K562 (cell line): Measurements from ENCODE around the gene KCNQ2. TPM values are rescaled to one million over a fixed set of nuclear protein-coding genes. Genes with fewer than 3 reads are reported as not detected.

Experiments used
- ATAC-seq: fragments of 200-7000 bp; cut with Tn5 transposase; 3 replicates; pipeline ENCODE4 v1.9.1; 2020; ENCODE audit warnings: moderate library complexity
- BruUV-seq: library from RNA; stranded (reverse); fragments of 400-500 nt; replicated peaks from 2 replicates; lab custom pipeline; 2021; lab: Mats Ljungman, UMichigan
- CTCF ChIA-PET: fragments of 300-600 bp; formaldehyde crosslinking; extraction: SDS; loops from one replicate; lab custom pipeline; 2021; ENCODE audit warnings: low intra/inter-chr PET ratio; lab: Yijun Ruan, JAX
- POLR2A ChIA-PET: fragments of 300-600, 350-650 bp; sonication (Branson Sonifier 250); formaldehyde crosslinking; extraction: SDS; loops from one replicate; lab custom pipeline; 2021; ENCODE audit warnings: antibody characterized with exemption, inconsistent platforms; lab: Yijun Ruan, JAX
- DNase-seq, 4 experiments: peaks; one replicate each; pipeline versions ENCODE4 v3.0.0 to v3.0.0-alpha.2; 2011 to 2018; ENCODE audit warnings: low spot score in 3 of 4, mixed read lengths in 3 of 4; ENCODE audit errors: extremely low read depth in 1 of 4
- FAIRE-seq: peaks from 2 replicates; lab custom pipeline; 2011; peaks lifted over from hg19 to GRCh38; lab: Jason Lieb, UNC
- H2AFZ ChIP-seq: 2 replicates; pipeline ENCODE4 v1.6.0; 2011; ENCODE audit warnings: low read depth, low read length, control low read depth, inconsistent platforms
- H3K27ac ChIP-seq: fragments of 200-600 bp; 3 replicates; pipeline ENCODE4 v1.8.0; 2011; ENCODE audit warnings: low read depth, mild to moderate bottlenecking, control low read depth, inconsistent platforms, low read length, moderate library complexity, mixed read lengths; ENCODE audit errors: extremely low read depth
- H3K27me3 ChIP-seq, 2 experiments: fragments of 300-600 bp in 1 of 2; 2 replicates in 1 of 2; 3 replicates in 1 of 2; pipeline versions ENCODE4 v1.6.0 to v1.8.0; 2011; ENCODE audit warnings: inconsistent platforms in 2 of 2, low read length in 2 of 2, mild to moderate bottlenecking in 1 of 2, mixed read lengths in 1 of 2, moderate library complexity in 1 of 2; ENCODE audit not compliant: control insufficient read depth in 2 of 2, insufficient read depth in 2 of 2
- H3K36me3 ChIP-seq: fragments of 300-600 bp; 3 replicates; pipeline ENCODE4 v1.8.0; 2011; ENCODE audit warnings: mild to moderate bottlenecking, low read length, inconsistent platforms; ENCODE audit not compliant: control insufficient read depth, insufficient read depth
- H3K4me1 ChIP-seq, 2 experiments: fragments of 200-600 bp in 1 of 2; replicated peaks in 1 of 2; 2 replicates in 1 of 2; 3 replicates in 1 of 2; pipeline versions ENCODE4 v1.5.1 to v1.8.0; 2011; ENCODE audit warnings: inconsistent platforms in 2 of 2, low read length in 2 of 2, mild to moderate bottlenecking in 1 of 2, mixed read lengths in 1 of 2, moderate library complexity in 1 of 2; ENCODE audit not compliant: control insufficient read depth in 2 of 2, insufficient read depth in 2 of 2
- H3K4me2 ChIP-seq: 2 replicates; pipeline ENCODE4 v1.6.1; 2011; ENCODE audit warnings: low read length, control low read depth, inconsistent platforms, mixed read lengths; ENCODE audit not compliant: insufficient read depth
- H3K4me3 ChIP-seq: fragments of 200-600 bp; sonication (generic), shearing (Covaris generic); 2 replicates; pipeline ENCODE4 v1.5.1; 2016; ENCODE audit warnings: control low read depth, inconsistent platforms
- H3K79me2 ChIP-seq: fragments of 200-600 bp; 3 replicates; pipeline ENCODE4 v1.8.0; 2011; ENCODE audit warnings: low read length, inconsistent platforms; ENCODE audit not compliant: control insufficient read depth, insufficient read depth
- H3K9ac ChIP-seq, 2 experiments: 2 replicates each; pipeline versions ENCODE4 v1.6.0 to v1.6.1; 2011; ENCODE audit warnings: low read depth in 2 of 2, low read length in 2 of 2, control low read depth in 1 of 2, inconsistent platforms in 1 of 2, mild to moderate bottlenecking in 1 of 2, mixed read lengths in 1 of 2; ENCODE audit not compliant: insufficient read depth in 1 of 2
- H3K9me1 ChIP-seq: one replicate; pipeline ENCODE4 v1.6.0; 2011; ENCODE audit warnings: inconsistent platforms, mild to moderate bottlenecking, low read length, moderate library complexity; ENCODE audit not compliant: control insufficient read depth, insufficient read depth
- H3K9me3 ChIP-seq: replicated peaks from 2 replicates; pipeline ENCODE4 v1.5.1; 2011; ENCODE audit warnings: low read depth, low read length, inconsistent platforms; ENCODE audit not compliant: control insufficient read depth, insufficient read depth
- H4K20me1 ChIP-seq: replicated peaks from 2 replicates; pipeline ENCODE4 v1.6.1; 2011; ENCODE audit warnings: low read length, inconsistent platforms, mixed read lengths; ENCODE audit not compliant: control insufficient read depth, insufficient read depth
- DNMT1 ChIP-seq: fragments of 450-650 bp; IDR thresholded peaks from 2 replicates; pipeline ENCODE4 v1.6.1; 2016; ENCODE audit warnings: antibody characterized with exemption, mild to moderate bottlenecking
- FOS ChIP-seq: IDR thresholded peaks from 3 replicates; pipeline ENCODE4 v1.6.1; 2011; ENCODE audit not compliant: insufficient read length; ENCODE audit errors: extremely low read depth
- FOXA3 ChIP-seq, 2 experiments: fragments of 450-650 bp in 1 of 2; sonication (generic) in 1 of 2; formaldehyde crosslinking; IDR thresholded peaks in 1 of 2; conservative IDR thresholded peaks in 1 of 2; 2 replicates each; pipeline versions ENCODE4 v1.4.0 to v1.8.0; 2020 to 2022; ENCODE audit warnings: mild to moderate bottlenecking in 2 of 2, missing genetic modification reagents in 1 of 2
- GATAD2A ChIP-seq: fragments of 450-650 bp; IDR thresholded peaks from 2 replicates; pipeline ENCODE4 v1.6.1; 2017
- KAT8 ChIP-seq: fragments of 450-650 bp; IDR thresholded peaks from 2 replicates; pipeline ENCODE4 v1.6.1; 2016; ENCODE audit warnings: low read depth, mild to moderate bottlenecking
- NFXL1 ChIP-seq: fragments of 450-650 bp; formaldehyde crosslinking; IDR thresholded peaks from 2 replicates; pipeline ENCODE4 v1.4.0; 2021; ENCODE audit warnings: mild to moderate bottlenecking
- SIX5 ChIP-seq, 2 experiments: IDR thresholded peaks; 2 replicates each; pipeline ENCODE4 v1.6.1; 2011; ENCODE audit warnings: low read length in 2 of 2, borderline replicate concordance in 1 of 2, low read depth in 1 of 2, mild to moderate bottlenecking in 1 of 2, moderate library complexity in 1 of 2; ENCODE audit not compliant: insufficient read depth in 1 of 2
- ZNF217 ChIP-seq: sonication (generic); formaldehyde crosslinking; IDR thresholded peaks from 2 replicates; pipeline ENCODE4 v1.8.0; 2022; ENCODE audit warnings: mild to moderate bottlenecking, missing genetic modification reagents
- ZNF24 ChIP-seq: fragments of 450-650 bp; IDR thresholded peaks from 2 replicates; pipeline ENCODE4 v1.6.1; 2016
- ZNF551 ChIP-seq: fragments of 250-450 bp; sonication (Bioruptor Pico); IDR thresholded peaks from 2 replicates; pipeline ENCODE4 v1.5.0; 2021; ENCODE audit warnings: mild to moderate bottlenecking, moderate library complexity
- ZNF668 ChIP-seq: fragments of 250-450 bp; sonication (Bioruptor Pico); IDR thresholded peaks from 2 replicates; pipeline ENCODE4 v1.8.0; 2022; ENCODE audit warnings: mild to moderate bottlenecking, inconsistent platforms
- WGBS: fragments of 100-300 bp; shearing (Covaris generic); methylation state at CpG from one replicate; pipeline ENCODE4 v1.1.6; 2016; ENCODE audit warnings: low coverage, mixed read lengths; ENCODE audit not compliant: insufficient coverage; ENCODE audit errors: missing lambda C conversion rate; 5-methylcytosine and 5-hydroxymethylcytosine counted together
- in situ Hi-C: fragments of 300-500 bp; cut with MboI; formaldehyde crosslinking; loops from 4 replicates; pipeline ENCODE4 v1.15.0; 2018; ENCODE audit warnings: inconsistent platforms, mixed read lengths
- intact Hi-C: fragments of 100-400 bp; cut with micrococcal nuclease; formaldehyde crosslinking; loops from 2 replicates; pipeline ENCODE4 v1.14.2; 2022
- polyA plus RNA-seq, 8 experiments: library from polyadenylated mRNA; depleted of rRNA in 4 of 8; stranded (reverse) in 5 of 8; unstranded in 3 of 8; fragments of >200 nt; fragmentation: Nextera tagmentation in 2 of 8; fragmentation: Illumina TruSeq in 1 of 8; extraction: Ambion mirVana in 2 of 8; extraction: Trizol in 1 of 8; gene quantifications; 2 replicates each; pipeline versions ENCODE4 v1.2.1 to v1.2.3, GENCODE V29; 2011 to 2014; ENCODE audit warnings: inconsistent platforms in 1 of 8, missing spikeins in 1 of 8
- total RNA-seq, 7 experiments: library from RNA; depleted of rRNA in 6 of 7; stranded (reverse); fragments of >200 nt in 6 of 7; fragmentation: Illumina TruSeq in 2 of 7; extraction: Trizol in 2 of 7; gene quantifications; 2 replicates each; pipeline versions ENCODE4 v1.2.1 to v1.2.3, GENCODE V29; 2011 to 2021; ENCODE audit warnings: low replicate concordance in 1 of 7
- TF ChIP-seq, protein P1 (sequence below): sonication (generic); formaldehyde crosslinking; IDR thresholded peaks from 2 replicates; pipeline ENCODE4 v1.9.0; 2022; ENCODE audit warnings: mild to moderate bottlenecking, missing genetic modification reagents

KCNQ2 gene
- total and polyA plus RNA-seq, 9 of the 15 experiments (the other 6 are each of a cell fraction or from before 2014, with no cell fraction given), result 0.13 to 0.16 TPM; not detected in 7

DNA sequence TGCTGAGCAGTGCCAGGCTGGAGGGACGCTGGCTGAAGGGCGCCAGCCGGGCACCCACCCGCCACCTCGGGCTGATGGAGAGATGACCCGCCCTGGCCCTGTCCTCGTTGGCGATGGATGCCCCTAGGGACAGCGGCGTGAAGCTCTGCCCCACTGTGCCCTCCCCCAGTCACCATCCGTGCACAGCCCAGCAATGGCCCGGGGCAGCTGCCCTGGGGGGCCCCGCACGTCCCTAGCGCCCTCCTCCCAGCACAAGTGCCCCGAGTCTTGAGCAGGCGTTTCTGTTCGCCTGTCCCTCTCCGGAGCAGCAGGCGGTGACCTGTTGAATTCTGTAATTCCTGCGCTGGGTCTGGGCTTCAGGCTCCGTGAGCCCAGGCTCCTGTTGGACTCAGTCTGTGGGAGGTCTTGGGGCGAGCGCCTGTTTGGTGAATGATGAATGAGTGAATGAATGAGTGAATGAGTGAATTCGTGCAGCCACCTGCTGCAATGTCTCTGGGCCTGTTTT lies 74.5 kb downstream of the KCNQ2 start:
- no peak overlapping the region for H3K9ac ChIP-seq
- in situ Hi-C loops, result no loop called here
- peaks cover 9 to 80% of the 10 kb centered on the region in 2 experiments; a peak in 4 of 5 replicates for H3K27me3 ChIP-seq
- no peak overlapping the region for H2AFZ ChIP-seq
- no peaks in the 10 kb centered on the region for H3K9me1 ChIP-seq
- TF ChIP-seq ZNF24 (no peak; the same call in none of the 2 replicates), ZNF551 (no peak), NFXL1 (CRISPR knock-in tag) (no peak), ZNF217 (CRISPR knock-in tag) (no peak), FOXA3 (CRISPR knock-in tag; conservative IDR thresholded peaks at IDR 0.05 in 1 of 2, IDR thresholded peaks at IDR 0.05 in 1 of 2) (no peak), DNMT1 (no peak), SIX5 (IDR thresholded peaks at IDR 0.05; ENCODE audit: borderline replicate concordance in 1 of 2, insufficient read depth in 1 of 2, low read depth in 1 of 2, low read length in 2 of 2) (no peak), GATAD2A (no peak), ZNF668 (no peak), KAT8 (no peak), FOS (no peak)
- TF ChIP-seq, protein P1, sequence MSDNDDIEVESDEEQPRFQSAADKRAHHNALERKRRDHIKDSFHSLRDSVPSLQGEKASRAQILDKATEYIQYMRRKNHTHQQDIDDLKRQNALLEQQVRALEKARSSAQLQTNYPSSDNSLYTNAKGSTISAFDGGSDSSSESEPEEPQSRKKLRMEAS (CRISPR knock-in tag), result no peak
- no peaks in the 10 kb centered on the region for H3K36me3 ChIP-seq
- H3K79me2 ChIP-seq, result no peaks in the 10 kb centered on the region
- DNase-seq (no peak), FAIRE-seq (no peak), ATAC-seq (no peak)
- H3K27ac ChIP-seq, result no peak overlapping the region
- intact Hi-C loops, result no loop called here
- peaks cover 17% of the 10 kb centered on the region for H4K20me1 ChIP-seq
- CTCF ChIA-PET, result no interaction called here
- 2% methylated on average over 18 of the region's 25 CpGs for WGBS
- H3K4me2 ChIP-seq, result no peak overlapping the region
- POLR2A ChIA-PET, result no interaction called here
- H3K9me3 ChIP-seq, result no peaks in the 10 kb centered on the region
- H3K4me1 ChIP-seq, result peaks cover 0 to 23% of the 10 kb centered on the region in 2 experiments; a peak in 2 of 5 replicates
- BruUV-seq, result no TSS peak
- H3K4me3 ChIP-seq, result no peak overlapping the region
